Hepatocyte (in vitro differentiated cells): ENCODE results near the gene GJA9.

Experiments used
- EZH2 ChIP-seq: fragments of 200-600 bp; sonication (generic); IDR thresholded peaks from 2 replicates; pipeline ENCODE4 v1.6.1; 2016; ENCODE audit warnings: antibody characterized with exemption, mild to moderate bottlenecking, borderline replicate concordance
- EZH2phosphoT487 ChIP-seq: fragments of 200-600 bp; sonication (generic); IDR thresholded peaks from one replicate; pipeline ENCODE4 v1.6.1; 2018; ENCODE audit warnings: antibody characterized with exemption, mild to moderate bottlenecking, low read depth, moderate library complexity; ENCODE audit not compliant: unreplicated experiment, severe bottlenecking
- TF ChIP-seq, protein P1 (sequence below): fragments of 200-600 bp; sonication (generic); IDR thresholded peaks from 2 replicates; pipeline ENCODE4 v1.5.1; 2016; ENCODE audit warnings: antibody characterized with exemption, mild to moderate bottlenecking; ENCODE audit not compliant: poor library complexity

DNA sequence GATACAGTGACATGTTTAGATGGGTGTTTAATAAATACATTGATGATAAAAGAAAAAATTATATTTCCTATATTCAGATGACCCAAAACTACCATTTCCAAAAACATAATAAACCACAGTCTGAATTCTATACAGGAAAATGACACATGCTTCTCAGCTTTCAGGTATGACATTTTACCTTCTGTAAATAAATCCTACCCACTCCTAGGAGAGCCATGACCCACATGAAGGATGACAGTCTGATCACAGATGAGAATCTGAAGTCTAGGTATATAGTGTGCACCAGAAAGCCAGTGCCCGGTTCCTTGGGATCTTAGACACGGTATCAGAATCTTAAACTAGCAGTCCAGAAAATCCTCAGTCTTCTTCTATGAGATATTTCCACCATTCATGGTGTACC lies 3.7 kb upstream of the GJA9 start:
- TF ChIP-seq, protein P1, sequence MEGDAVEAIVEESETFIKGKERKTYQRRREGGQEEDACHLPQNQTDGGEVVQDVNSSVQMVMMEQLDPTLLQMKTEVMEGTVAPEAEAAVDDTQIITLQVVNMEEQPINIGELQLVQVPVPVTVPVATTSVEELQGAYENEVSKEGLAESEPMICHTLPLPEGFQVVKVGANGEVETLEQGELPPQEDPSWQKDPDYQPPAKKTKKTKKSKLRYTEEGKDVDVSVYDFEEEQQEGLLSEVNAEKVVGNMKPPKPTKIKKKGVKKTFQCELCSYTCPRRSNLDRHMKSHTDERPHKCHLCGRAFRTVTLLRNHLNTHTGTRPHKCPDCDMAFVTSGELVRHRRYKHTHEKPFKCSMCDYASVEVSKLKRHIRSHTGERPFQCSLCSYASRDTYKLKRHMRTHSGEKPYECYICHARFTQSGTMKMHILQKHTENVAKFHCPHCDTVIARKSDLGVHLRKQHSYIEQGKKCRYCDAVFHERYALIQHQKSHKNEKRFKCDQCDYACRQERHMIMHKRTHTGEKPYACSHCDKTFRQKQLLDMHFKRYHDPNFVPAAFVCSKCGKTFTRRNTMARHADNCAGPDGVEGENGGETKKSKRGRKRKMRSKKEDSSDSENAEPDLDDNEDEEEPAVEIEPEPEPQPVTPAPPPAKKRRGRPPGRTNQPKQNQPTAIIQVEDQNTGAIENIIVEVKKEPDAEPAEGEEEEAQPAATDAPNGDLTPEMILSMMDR = no peak
- TF ChIP-seq EZH2 (no peak), EZH2phosphoT487 (no peak)
